ENCODE measurements around the gene KHDRBS1.
"Not testable (repeated sequence)": the region's sequence is repeated elsewhere in the genome, so short reads cannot be mapped to it uniquely, and the experiment has no call there.

The KHDRBS1 gene

GRCh38 chr1:32012709-32013385 lies 821 bp upstream of the KHDRBS1 start:
- TF ChIP-seq CTCF (IDR thresholded peaks at IDR 0.05; ENCODE audit: low read depth, low read length): no peak
- H3K4me3 ChIP-seq (replicated peaks in 1 of 2; ENCODE audit: low read depth in 2 of 2, low read length in 2 of 2): peak overlapping the region; percentile 31 to 99
- no peak for DNase-seq (ENCODE audit: low read depth in 2 of 2)

GRCh38 chr1:32014199-32014947 lies 705 bp downstream of the KHDRBS1 start:
- peak overlapping the region; percentile 99 to 100 for H3K4me3 ChIP-seq (replicated peaks in 1 of 2; ENCODE audit: low read depth in 2 of 2, low read length in 2 of 2)
- no peak for TF ChIP-seq CTCF (IDR thresholded peaks at IDR 0.05; ENCODE audit: low read depth, low read length)
- peak; percentile 55 to 60 for DNase-seq (ENCODE audit: low read depth in 2 of 2)

GRCh38 chr1:32014948-32015273 lies 1.2 kb downstream of the KHDRBS1 start:
- TF ChIP-seq CTCF (IDR thresholded peaks at IDR 0.05; ENCODE audit: low read depth, low read length): no peak
- peak overlapping the region; percentile 99 to 100 for H3K4me3 ChIP-seq (replicated peaks in 1 of 2; ENCODE audit: low read depth in 2 of 2, low read length in 2 of 2)
- DNase-seq (ENCODE audit: low read depth in 2 of 2): peak in 1 of 2 donors; percentile 24

- TF ChIP-seq CTCF (IDR thresholded peaks at IDR 0.05; ENCODE audit: low read depth, low read length): no peak
- DNase-seq (ENCODE audit: low read depth in 2 of 2): peak in 1 of 2 donors; percentile 32
- H3K4me3 ChIP-seq (replicated peaks in 1 of 2; ENCODE audit: low read depth in 2 of 2, low read length in 2 of 2): no peak overlapping the region
Measured at GRCh38 chr1:32020339-32020738, 6.7 kb downstream of the KHDRBS1 start.

GRCh38 chr1:32021574-32022018 lies 7.9 kb downstream of the KHDRBS1 start:
- not testable (repeated sequence) for DNase-seq (ENCODE audit: low read depth in 2 of 2); H3K4me3 ChIP-seq (replicated peaks in 1 of 2; ENCODE audit: low read depth in 2 of 2, low read length in 2 of 2)

GRCh38 chr1:32023351-32023750 lies 9.7 kb downstream of the KHDRBS1 start:
- H3K4me3 ChIP-seq (replicated peaks in 1 of 2; ENCODE audit: low read depth in 2 of 2, low read length in 2 of 2): no peak overlapping the region
- TF ChIP-seq CTCF (IDR thresholded peaks at IDR 0.05; ENCODE audit: low read depth, low read length): no peak
- DNase-seq (ENCODE audit: low read depth in 2 of 2): peak; percentile 64 to 65

GRCh38 chr1:32025515-32025914 lies 11.8 kb downstream of the KHDRBS1 start:
- no peak for TF ChIP-seq CTCF (IDR thresholded peaks at IDR 0.05; ENCODE audit: low read depth, low read length)
- DNase-seq (ENCODE audit: low read depth in 2 of 2): no peak

More at GRCh38 chr1:32025515-32025914, 11.8 kb downstream of the KHDRBS1 start:
- no peak overlapping the region for H3K4me3 ChIP-seq (replicated peaks in 1 of 2; ENCODE audit: low read depth in 2 of 2, low read length in 2 of 2)
